Heart right ventricle (tissue), 16 donors: ENCODE measurements around the gene SYNM. TPM values are rescaled to one million over a fixed set of nuclear protein-coding genes. Genes with fewer than 3 reads are reported as not detected.

ENCODE experiments used
- ATAC-seq, 8 donors: fragments of 200-7000 bp; cut with Tn5 transposase; one replicate each; pipeline ENCODE4 v1.9.1; 2020; ENCODE audit warnings: mild to moderate bottlenecking in 8 of 8, moderate library complexity in 8 of 8, moderate number of reproducible peaks in 1 of 8
- DNase-seq, 2 donors: peaks; one replicate each; pipeline ENCODE4 v3.0.0-alpha.2; 2020
- H3K27ac ChIP-seq, 10 donors: fragments of 200-600 bp; sonication (generic) in 2 of 10; one replicate each; pipeline versions ENCODE4 v1.5.0 to v1.8.0; 2020 to 2022; ENCODE audit warnings: mild to moderate bottlenecking in 3 of 10
- H3K27me3 ChIP-seq, 7 donors: fragments of 200-600 bp; one replicate each; pipeline ENCODE4 v1.8.0; 2021 to 2022; ENCODE audit warnings: mild to moderate bottlenecking in 2 of 7
- H3K36me3 ChIP-seq, 9 donors: fragments of 200-600 bp; sonication (generic) in 1 of 9; one replicate each; pipeline versions ENCODE4 v1.5.0 to v1.8.0; 2020 to 2022; ENCODE audit warnings: mild to moderate bottlenecking in 2 of 9
- H3K4me1 ChIP-seq, 9 donors: fragments of 200-600 bp; sonication (generic) in 1 of 9; one replicate each; pipeline versions ENCODE4 v1.5.0 to v1.8.0; 2020 to 2022; ENCODE audit warnings: mild to moderate bottlenecking in 4 of 9
- H3K4me3 ChIP-seq, 10 donors: fragments of 200-600 bp; sonication (generic) in 2 of 10; one replicate each; pipeline versions ENCODE4 v1.5.0 to v1.8.0; 2020 to 2022; ENCODE audit warnings: mild to moderate bottlenecking in 7 of 10, moderate library complexity in 2 of 10
- H3K9me3 ChIP-seq, 11 donors: fragments of 200-600 bp in 10 of 11; sonication (generic) in 2 of 11; one replicate each; pipeline versions ENCODE4 v1.5.0 to v1.8.0; 2013 to 2022; ENCODE audit warnings: mild to moderate bottlenecking in 2 of 11, control low read depth in 1 of 11, moderate library complexity in 1 of 11
- WGBS, 2 donors: extraction: QIAGEN DNeasy Blood & Tissue Kit; methylation state at CpG; one replicate each; pipeline ENCODE4 v1.1.7; 2013; ENCODE audit warnings: inconsistent platforms in 1 of 2; 5-methylcytosine and 5-hydroxymethylcytosine counted together
- intact Hi-C, 10 donors: fragments of 100-400 bp; cut with DNase I; formaldehyde crosslinking; loops; one replicate each; pipeline versions ENCODE4 v1.11.1 to v1.14.2; 2022
- polyA plus RNA-seq, 2 donors: library from polyadenylated mRNA; stranded (reverse); fragments of 200-250 nt; gene quantifications; one replicate each; pipeline ENCODE4 v1.2.3, GENCODE V29; 2013
- total RNA-seq, 10 donors: library from RNA; stranded (reverse); fragmentation: NEBNext Ultra II Directional in 3 of 10; extraction: Animal tissue kit (Norgen Biotek cat#: 25700) in 3 of 10; gene quantifications; one replicate each; pipeline versions ENCODE4 v1.2.1 to v1.2.4, GENCODE V29; 2021 to 2023
- TF ChIP-seq, protein P1 (sequence below), 9 donors: fragments of 200-600 bp; sonication (generic) in 2 of 9; IDR thresholded peaks; one replicate each; pipeline versions ENCODE4 v1.5.0 to v1.8.0; 2021 to 2022; ENCODE audit warnings: antibody characterized with exemption in 9 of 9, mild to moderate bottlenecking in 5 of 9, moderate library complexity in 1 of 9
- donor health status: Arrhythmogenic right ventricular cardiomyopathy.
- donor health status: ischemic (EF 13 %, LVEDD 7.1; RV severe dilation, severe dysfunction).
- donor health status: healthy with polysubstance abuse.
- donor health status: DM: no; HTN: yes; CAD: no.
- donor health status: DM: no; HTN: no; CAD: no.
- donor health status: ischemic (EF 25% LVEDD 6.9; RV normal size, moderate dysfunction).
- donor health status: ischemic (EF 25% LVEDD 5.7; RV mildly dilated, moderate dysfunction).
- donor health status: healthy.
- donor health status: DM: yes; HTN: yes; CAD: no.
- donor health status: Ischemic cardiomyopathy.
- donor health status: ischemic (EF 35%, LVEDD 5.7; RV mildly dilated, moderate dysfunction).
- donor health status: nonischemic (EF 11% LVEDD 7.7; RV severe dilation, severe dysfunction).
- donor health status: DM: yes; HTN: yes; CAD: no.
- donor health status: PGD.
- donor health status: ischemic (EF 29% LVEDD 5.4; RV normal size, mild dysfunction).
- donor health status: nonischemic (EF 23%, LVEDD 6.1; RV moderate dilation, normal function).

SYNM gene
- total and polyA plus RNA-seq, 12 donors: 59.4 to 456 (median 350) TPM

- Histone ChIP-seq H3K4me3 (no peak overlapping the region), H3K27me3 (no peaks in the 10 kb centered on the region), H3K36me3 (no peaks in the 10 kb centered on the region), H3K9me3 (no peaks in the 10 kb centered on the region), H3K27ac (no peak overlapping the region), H3K4me1 (no peaks in the 10 kb centered on the region)
- 94 to 95% methylated on average over 13 of the region's 13 CpGs for WGBS, 2 donors
- no peak for ATAC-seq
- intact Hi-C loops: no loop called here
- no peak for DNase-seq
- TF ChIP-seq, protein P1, sequence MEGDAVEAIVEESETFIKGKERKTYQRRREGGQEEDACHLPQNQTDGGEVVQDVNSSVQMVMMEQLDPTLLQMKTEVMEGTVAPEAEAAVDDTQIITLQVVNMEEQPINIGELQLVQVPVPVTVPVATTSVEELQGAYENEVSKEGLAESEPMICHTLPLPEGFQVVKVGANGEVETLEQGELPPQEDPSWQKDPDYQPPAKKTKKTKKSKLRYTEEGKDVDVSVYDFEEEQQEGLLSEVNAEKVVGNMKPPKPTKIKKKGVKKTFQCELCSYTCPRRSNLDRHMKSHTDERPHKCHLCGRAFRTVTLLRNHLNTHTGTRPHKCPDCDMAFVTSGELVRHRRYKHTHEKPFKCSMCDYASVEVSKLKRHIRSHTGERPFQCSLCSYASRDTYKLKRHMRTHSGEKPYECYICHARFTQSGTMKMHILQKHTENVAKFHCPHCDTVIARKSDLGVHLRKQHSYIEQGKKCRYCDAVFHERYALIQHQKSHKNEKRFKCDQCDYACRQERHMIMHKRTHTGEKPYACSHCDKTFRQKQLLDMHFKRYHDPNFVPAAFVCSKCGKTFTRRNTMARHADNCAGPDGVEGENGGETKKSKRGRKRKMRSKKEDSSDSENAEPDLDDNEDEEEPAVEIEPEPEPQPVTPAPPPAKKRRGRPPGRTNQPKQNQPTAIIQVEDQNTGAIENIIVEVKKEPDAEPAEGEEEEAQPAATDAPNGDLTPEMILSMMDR (IDR thresholded peaks at IDR 0.05): no peak
These were observed 12.2 kb upstream of the SYNM start for GRCh38 chr15:99092554-99093172.

DNA sequence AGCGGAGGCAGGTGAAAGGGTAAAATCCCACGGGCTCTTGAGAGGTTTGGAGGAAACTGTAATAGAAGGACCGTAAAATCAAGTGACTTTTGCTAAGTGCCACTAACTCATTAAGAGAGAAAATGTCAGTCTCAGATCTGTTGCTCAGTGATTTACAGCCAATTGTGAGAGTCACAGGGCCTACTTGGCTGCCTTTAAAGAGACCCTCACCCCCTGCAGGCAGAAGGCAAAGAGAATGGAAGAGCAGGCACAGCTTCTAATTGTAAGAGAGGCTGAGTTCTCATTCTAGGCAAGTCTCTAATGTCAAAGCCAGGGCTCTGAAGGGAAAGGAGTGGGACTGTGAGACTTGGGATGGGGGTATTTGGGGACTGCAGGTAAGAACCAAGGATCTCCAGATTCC is 9.3 kb upstream of the SYNM start:
- DNase-seq: no peak
- H3K9me3 ChIP-seq: no peaks in the 10 kb centered on the region
- no peak overlapping the region for H3K4me3 ChIP-seq
- H3K4me1 ChIP-seq: peaks cover 0 to 7% (median 5%) of the 10 kb centered on the region in 9 donors
- H3K27me3 ChIP-seq: peaks cover 0 to 15% (median 2%) of the 10 kb centered on the region in 7 donors
- intact Hi-C loops: no loop called here
- no peaks in the 10 kb centered on the region for H3K36me3 ChIP-seq
- H3K27ac ChIP-seq: no peak overlapping the region
- TF ChIP-seq, protein P1 (IDR thresholded peaks at IDR 0.05): no peak
- no peak for ATAC-seq
- 73 to 81% methylated on average over 3 of the region's 3 CpGs for whole genome bisulfite sequencing, 2 donors

DNA sequence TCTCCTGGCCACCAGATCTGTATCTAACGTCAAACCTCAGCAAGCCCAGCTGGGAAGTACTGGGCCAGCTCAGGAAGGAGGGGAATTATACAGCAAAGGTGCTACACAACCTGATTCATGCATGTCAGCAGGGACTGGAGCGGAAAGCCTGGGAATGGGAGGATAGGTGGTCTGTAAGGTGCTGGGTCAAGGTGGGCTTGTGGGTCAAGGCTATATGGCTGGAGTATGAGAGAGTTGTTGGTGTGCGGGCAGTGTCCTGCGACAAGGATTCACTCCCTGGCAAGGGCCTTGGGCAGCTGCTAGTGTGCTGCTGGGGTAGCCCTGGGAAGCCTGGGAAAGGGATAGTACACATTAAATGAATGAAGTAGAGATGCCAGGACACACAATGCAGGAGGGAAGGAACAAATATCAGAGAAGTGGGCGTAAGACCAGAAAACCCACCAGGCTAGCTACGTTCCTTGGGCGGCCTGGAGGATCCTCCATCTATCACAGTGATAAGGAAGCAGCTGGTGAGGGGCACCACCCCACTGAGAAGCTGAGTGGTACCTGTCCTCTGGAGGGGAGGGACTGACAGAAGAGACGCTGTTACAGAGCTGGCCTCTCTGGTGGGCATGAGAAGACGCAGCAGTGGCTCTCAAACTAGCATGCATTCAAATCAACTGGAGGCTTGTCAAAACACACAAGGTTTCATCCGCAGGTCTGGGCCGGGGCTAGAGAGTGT is 8.5 kb upstream of the SYNM start:
- Histone ChIP-seq H3K9me3 (no peaks in the 10 kb centered on the region), H3K27ac (no peak overlapping the region), H3K4me1 (peaks cover 0 to 11% (median 7%) of the 10 kb centered on the region in 9 donors), H3K4me3 (no peak overlapping the region), H3K36me3 (no peaks in the 10 kb centered on the region), H3K27me3 (peaks cover 0 to 22% (median 3%) of the 10 kb centered on the region in 7 donors)
- no peak for DNase-seq
- intact Hi-C loops: no loop called here
- ATAC-seq: no peak
- TF ChIP-seq, protein P1 (IDR thresholded peaks at IDR 0.05): no peak
- 94% methylated on average over 11 of the region's 11 CpGs for WGBS, 2 donors

GRCh38 chr15:99096894-99097426 is 7.9 kb upstream of the SYNM start:
- Histone ChIP-seq H3K27me3 (peaks cover 0 to 28% (median 9%) of the 10 kb centered on the region in 7 donors), H3K36me3 (no peaks in the 10 kb centered on the region), H3K4me3 (no peak overlapping the region), H3K9me3 (no peaks in the 10 kb centered on the region), H3K4me1 (peaks cover 0 to 11% (median 7%) of the 10 kb centered on the region in 9 donors), H3K27ac (no peak overlapping the region)
- intact Hi-C loops: no loop called here
- ATAC-seq (no peak), DNase-seq (no peak)
- TF ChIP-seq, protein P1 (IDR thresholded peaks at IDR 0.05): no peak
- WGBS, 2 donors: 88 to 90% methylated on average over 11 of the region's 11 CpGs
